HTERT RPE-1 (cell line): ENCODE data around the gene GTF2H2.
"Not testable (repeated sequence)": the region's sequence is repeated elsewhere in the genome, so short reads cannot be mapped to it uniquely, and the experiment has no call there.

Source experiments
- in situ Hi-C: fragments of 300-500 bp; cut with MboI; formaldehyde crosslinking; loops from 4 replicates; pipeline ENCODE4 v1.14.3; 2020; ENCODE audit warnings: low sequenced_read_pairs

Gene GTF2H2

GRCh38 chr5:71067262-71067928 is at the start of gene GTF2H2:
Gene GTF2H2 (minus strand): TSS chr5:71067676. CDS start chr5:71062763, 4,913 bp downstream.
- in situ Hi-C loops, result not testable (repeated sequence)

- in situ Hi-C loops, result not testable (repeated sequence)
Measured at GRCh38 chr5:71109730-71110275, 42.3 kb upstream of the GTF2H2 start.

GRCh38 chr5:71099996-71100395 is 32.5 kb upstream of the GTF2H2 start:
- in situ Hi-C loops, result not testable (repeated sequence)

- in situ Hi-C loops, result not testable (repeated sequence)
Measured at GRCh38 chr5:71097930-71098203, 30.4 kb upstream of the GTF2H2 start.

- in situ Hi-C loops, result not testable (repeated sequence)
Measured at GRCh38 chr5:71097173-71097929, 29.9 kb upstream of the GTF2H2 start.

GRCh38 chr5:71089773-71090172 is 22.3 kb upstream of the GTF2H2 start:
- in situ Hi-C loops, result not testable (repeated sequence)

GRCh38 chr5:71088754-71089153 is 21.3 kb upstream of the GTF2H2 start:
- in situ Hi-C loops, result not testable (repeated sequence)

GRCh38 chr5:71086145-71086544 is 18.7 kb upstream of the GTF2H2 start:
- in situ Hi-C loops, result not testable (repeated sequence)

GRCh38 chr5:71084280-71085063 is 17.0 kb upstream of the GTF2H2 start:
- in situ Hi-C loops, result not testable (repeated sequence)

- in situ Hi-C loops, result not testable (repeated sequence)
Measured at GRCh38 chr5:71082898-71083297, 15.4 kb upstream of the GTF2H2 start.

- in situ Hi-C loops, result not testable (repeated sequence)
Measured at GRCh38 chr5:71082340-71082739, 14.9 kb upstream of the GTF2H2 start.

GRCh38 chr5:71061322-71061721 is 6.2 kb downstream of the GTF2H2 start:
- in situ Hi-C loops, result not testable (repeated sequence)

- in situ Hi-C loops, result not testable (repeated sequence)
Measured at GRCh38 chr5:71059426-71059825, 8.1 kb downstream of the GTF2H2 start.

GRCh38 chr5:71044808-71045207 is 22.7 kb downstream of the GTF2H2 start:
- in situ Hi-C loops, result not testable (repeated sequence)

- in situ Hi-C loops, result not testable (repeated sequence)
Measured at GRCh38 chr5:71044128-71044527, 23.3 kb downstream of the GTF2H2 start.

GRCh38 chr5:71031046-71031776 is 36.3 kb downstream of the GTF2H2 start:
- in situ Hi-C loops, result not testable (repeated sequence)

- in situ Hi-C loops, result not testable (repeated sequence)
Measured at GRCh38 chr5:71025289-71025953, 42.1 kb downstream of the GTF2H2 start, which contains the start of gene NAIP. Gene NAIP (minus strand): TSS chr5:71025339. CDS start chr5:71012915, 12,424 bp downstream.

- in situ Hi-C loops, result not testable (repeated sequence)
Measured at GRCh38 chr5:71020643-71021042, 46.8 kb downstream of the GTF2H2 start.

- in situ Hi-C loops, result not testable (repeated sequence)
Measured at GRCh38 chr5:71018376-71019005, 49.0 kb downstream of the GTF2H2 start.

GRCh38 chr5:71014176-71014575 is 53.3 kb downstream of the GTF2H2 start:
- in situ Hi-C loops, result no loop called here
